ENCODE results near the gene KLF4.

The KLF4 gene

GRCh38 chr9:107487521-107488374, 1.8 kb downstream of the KLF4 start:
- DNase-seq: peak; percentile 49

DNA sequence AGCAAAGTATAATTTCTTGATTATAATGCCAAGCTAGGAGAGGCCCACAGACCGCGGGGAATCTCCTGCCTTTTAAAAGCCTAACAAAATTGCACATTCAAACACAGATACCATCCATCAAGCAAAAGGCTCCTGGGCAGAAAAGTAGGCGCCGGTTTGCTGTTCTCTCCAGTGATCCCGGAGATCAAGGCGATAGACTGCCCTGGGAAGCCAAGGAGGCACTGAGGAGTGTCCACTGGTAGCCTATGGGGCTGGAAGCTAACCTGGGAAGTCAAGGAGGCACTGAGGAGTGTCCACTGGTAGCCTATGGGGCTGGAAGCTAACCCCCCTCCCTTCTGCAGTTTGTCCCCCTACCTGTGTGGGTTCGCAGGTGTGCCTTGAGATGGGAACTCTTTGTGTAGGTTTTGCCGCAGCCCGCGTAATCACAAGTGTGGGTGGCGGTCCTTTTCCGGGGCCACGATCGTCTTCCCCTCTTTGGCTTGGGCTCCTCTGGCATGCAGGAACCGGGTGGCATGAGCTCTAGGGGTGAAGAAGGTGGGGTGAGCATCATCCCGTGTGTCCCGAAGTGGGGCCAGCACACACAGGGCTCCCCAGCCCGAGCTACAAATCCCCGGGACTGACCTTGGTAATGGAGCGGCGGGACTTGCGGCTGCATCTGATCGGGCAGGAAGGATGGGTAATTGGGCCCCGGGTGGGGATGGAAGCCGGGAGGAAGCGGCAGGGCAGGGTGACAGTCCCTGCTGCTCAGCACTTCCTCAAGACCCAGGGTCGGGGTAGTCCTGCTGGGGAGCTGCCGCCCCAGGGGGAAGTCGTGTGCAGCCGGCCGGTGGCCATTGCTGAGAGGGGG, 2.7 kb downstream of the KLF4 start:
- DNase-seq: no peak

DNA sequence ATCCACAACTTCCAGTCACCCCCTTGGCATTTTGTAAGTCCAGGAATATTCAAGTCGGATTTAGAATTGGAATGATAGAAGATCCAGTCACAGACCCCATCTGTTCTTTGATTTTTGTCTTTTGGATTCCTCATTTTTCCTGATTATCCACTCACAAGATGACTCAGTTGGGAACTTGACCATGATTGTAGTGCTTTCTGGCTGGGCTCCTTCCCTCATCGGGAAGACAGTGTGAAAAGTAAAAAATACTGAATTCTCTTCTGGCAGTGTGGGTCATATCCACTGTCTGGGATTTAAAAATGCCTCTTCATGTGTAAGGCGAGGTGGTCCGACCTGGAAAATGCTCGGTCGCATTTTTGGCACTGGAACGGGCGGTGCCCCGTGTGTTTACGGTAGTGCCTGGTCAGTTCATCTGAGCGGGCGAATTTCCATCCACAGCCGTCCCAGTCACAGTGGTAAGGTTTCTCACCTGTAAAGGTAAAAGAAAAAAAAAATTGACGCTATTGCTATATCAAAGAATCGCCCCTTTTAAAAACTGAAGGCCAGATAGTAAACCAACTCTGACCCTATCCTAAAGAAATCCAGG, 4.0 kb downstream of the KLF4 start:
- no peak for DNase-seq

DNA sequence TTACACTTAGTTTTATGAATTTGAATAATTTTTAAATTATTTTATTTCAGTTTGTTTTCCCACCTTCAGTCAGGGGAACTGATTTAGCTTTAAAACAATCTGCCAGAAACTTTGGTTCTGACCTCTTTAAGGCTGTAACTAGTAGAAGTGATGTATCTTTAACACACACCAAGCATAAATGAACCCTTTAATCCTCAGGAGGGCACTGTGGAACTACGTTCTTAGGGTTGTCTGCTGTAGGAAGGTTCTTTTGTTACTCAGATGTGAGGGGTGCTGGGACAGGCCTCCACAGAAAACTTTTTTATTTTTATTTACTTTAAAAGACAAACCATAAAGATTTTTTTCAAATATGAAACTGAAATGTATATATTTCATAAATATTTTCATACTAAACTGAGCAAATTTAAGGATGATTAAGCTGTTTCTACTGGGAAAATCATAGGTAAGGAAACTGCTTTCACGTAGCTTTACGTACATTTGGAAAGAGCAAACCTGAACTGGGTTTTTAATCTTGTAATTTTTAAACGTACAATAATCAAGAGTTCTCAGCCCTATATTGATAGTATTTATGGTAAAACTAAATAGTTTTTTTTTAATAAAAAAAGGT, 5.3 kb downstream of the KLF4 start:
- DNase-seq: peak; percentile 82

- DNase-seq: no peak
Measured at GRCh38 chr9:107483666-107484065, 5.9 kb downstream of the KLF4 start.

- no peak for DNase-seq
Measured at GRCh38 chr9:107481035-107481434, 8.5 kb downstream of the KLF4 start.

- DNase-seq: peak; percentile 75
Measured at GRCh38 chr9:107480386-107480789, 9.2 kb downstream of the KLF4 start.

DNA sequence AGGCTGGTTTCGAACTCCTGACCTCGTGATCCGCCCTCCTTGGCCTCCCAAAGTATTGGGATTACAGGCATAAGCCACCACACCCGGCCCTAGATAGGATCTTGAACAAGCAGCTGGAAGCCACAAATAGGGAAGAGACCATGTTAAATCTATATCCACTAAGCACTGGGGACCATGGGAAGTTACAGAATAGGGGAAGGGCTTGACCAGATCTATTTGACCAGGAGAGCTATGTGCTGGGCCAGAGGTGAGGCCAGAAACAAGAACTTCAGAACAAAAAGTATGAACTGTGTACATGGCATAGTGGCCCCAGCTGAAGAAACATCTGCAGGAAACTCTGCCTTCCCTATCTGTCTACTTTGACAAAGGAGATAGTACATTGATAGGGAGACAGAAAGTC, 10.8 kb downstream of the KLF4 start:
- no peak for DNase-seq

GRCh38 chr9:107474124-107474523, 15.4 kb downstream of the KLF4 start:
- DNase-seq: no peak

DNA sequence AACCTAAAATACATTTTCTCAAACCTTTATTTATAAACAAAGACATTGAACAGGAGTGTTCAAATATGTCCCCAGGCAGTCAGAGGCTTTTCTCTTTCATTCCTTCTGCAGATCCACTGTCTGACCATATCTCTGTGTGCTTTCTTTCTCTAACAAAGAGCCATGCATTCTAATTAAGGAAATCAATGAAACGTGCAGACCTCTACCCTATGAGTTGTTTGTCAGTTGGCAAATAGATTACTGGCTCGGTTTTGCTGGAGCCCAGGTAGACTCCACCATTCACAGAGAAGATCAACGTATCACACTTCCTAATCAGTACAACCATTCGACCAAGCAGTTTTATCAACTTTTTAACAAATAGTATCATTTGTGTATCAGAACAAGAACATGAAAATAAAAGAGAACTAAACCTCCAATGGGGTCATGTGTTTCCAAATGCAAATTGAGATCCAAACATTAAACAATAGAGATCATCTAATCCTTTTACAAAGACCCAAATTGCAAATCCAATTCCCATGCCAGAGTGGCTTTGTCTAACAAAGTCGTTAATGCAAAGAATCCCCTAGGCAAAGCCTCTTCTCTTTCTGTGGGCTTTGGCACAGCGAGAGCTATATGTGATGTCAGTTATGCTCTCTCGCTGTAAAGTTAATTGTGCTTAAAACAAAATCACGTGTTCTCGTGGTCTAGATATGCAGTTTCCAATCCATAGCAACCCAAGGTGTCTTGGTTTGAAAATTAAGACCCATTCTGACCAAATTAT, 16.8 kb downstream of the KLF4 start:
- no peak for DNase-seq

GRCh38 chr9:107471552-107471951, 18.0 kb downstream of the KLF4 start:
- peak; percentile 37 for DNase-seq

DNA sequence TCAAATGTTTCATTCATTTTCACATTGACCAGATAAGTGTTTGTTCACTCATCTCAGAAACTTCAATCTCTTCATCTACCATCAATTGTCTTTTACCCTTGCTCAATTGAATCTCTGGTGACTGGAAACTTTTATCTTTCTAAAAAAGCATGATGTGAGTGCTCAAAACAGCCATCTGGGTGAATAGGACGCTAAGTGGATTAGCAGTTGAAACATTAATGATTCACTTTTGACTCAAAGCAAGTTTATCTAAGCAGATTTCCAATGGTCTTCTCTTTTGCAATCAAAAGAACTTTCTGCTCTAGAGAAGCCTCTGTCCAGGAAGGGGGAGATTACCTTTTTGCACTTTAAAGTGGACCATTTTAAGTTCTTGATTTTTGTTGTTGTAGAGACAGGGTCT, 22.2 kb downstream of the KLF4 start:
- DNase-seq: no peak

- DNase-seq: no peak
Measured at GRCh38 chr9:107466826-107467225, 22.7 kb downstream of the KLF4 start.

DNA sequence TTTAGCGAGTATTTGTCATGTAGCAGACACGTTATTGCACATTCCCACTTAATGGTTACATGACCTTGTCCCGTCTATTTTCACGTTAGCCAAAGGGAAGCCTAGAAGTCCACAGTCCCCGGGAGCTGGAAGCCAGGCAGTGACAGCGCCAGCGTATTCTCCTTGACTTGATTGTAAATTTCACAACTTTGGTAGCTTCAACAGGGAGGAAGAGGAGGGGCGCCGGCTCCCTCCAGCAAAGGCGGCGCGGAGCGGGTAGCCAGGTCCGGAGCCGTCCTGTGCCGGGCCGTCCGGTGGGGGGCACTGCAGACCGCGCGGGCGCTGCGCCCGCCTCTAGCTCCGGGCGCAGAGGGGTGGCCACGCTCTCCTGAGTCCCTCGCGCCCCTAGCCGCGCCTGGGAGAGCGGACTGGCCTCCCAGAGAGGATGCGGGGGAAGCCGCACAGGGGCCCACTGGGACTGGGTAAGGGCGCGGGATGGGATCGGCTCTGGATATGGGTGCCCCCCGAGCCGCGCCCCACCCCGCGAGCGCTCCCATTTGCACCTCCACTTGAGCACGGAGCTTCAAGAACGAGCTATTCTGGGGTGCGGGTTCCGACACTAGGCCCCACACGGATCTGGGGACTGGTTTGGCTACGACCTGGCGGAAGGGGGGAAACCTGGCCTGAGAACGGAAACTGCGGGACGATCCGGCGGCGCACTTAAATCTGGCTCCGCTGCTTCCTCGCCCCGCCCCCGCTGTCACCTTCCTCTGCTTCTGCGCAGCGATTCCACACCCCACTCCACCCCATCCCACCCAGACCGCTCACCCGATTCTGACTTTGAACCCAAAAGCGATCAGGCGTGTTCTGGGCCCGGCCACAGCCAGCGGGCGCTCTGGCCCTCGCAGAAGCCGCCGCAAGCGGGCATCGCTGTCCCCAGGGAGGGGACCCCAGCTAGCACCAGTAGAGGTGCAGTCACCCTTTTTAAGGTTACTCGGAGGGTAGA, 23.8 kb downstream of the KLF4 start:
- DNase-seq: peak; percentile 67

GRCh38 chr9:107464516-107464915, 25.1 kb downstream of the KLF4 start:
- DNase-seq: peak; percentile 34

DNA sequence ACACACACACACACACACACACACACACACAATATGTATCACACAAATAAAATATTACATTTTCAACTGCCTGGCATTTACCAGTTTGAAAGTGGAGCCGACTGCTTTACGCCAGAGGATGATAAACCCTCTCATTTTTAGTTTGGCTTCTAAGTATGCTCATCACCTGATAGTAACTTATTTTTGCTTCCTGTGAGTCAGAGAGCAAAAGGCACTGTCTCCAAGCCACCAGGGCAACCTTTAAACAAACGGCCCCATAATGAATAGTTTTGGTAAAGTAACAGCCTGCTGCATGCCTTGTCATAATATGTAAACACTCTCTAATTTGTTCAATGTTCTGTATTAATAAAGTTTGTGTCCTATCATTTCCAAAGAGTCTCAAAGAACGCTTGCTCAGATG, 26.9 kb downstream of the KLF4 start:
- no peak for DNase-seq

DNA sequence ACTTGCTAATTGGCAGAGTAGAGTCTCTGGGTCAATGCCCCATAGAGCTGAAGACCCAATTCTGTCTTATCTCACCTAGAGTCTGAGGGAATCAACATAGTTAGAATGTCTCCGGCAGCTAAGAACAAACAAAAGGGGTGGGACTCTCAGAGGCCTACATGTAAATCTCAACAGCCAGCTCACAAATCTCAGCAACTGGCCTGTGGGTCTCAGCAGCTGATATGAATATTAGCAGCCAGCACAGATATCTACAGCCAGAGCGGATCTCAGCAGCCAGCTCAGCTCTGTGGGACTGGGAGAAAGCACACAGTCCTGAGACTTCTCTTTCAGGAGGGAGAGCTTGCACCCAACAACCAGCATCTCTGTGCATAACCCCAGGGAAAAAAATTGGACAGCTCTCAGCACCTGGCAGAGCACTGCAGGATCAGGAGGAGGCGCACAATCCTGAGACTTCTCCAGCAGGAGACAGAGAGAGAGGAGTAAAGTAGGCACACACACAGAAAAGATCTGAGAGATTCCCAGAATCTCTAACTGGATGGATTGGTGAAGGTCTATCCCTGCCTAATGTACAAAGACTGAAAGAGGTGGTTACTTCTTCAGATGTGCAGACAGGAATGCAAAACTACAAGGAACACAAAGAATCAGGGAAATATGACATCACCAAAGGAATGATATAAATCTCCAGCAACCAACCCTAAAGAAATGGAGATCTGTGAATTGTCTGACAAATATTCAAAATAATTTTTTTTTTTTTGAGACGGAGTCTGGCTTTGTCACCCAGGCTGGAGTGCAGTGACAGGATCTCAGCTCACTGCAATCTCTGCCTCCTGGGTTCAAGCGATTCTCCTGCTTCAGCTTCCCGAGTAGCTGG, 29.2 kb downstream of the KLF4 start:
- DNase-seq: no peak

DNA sequence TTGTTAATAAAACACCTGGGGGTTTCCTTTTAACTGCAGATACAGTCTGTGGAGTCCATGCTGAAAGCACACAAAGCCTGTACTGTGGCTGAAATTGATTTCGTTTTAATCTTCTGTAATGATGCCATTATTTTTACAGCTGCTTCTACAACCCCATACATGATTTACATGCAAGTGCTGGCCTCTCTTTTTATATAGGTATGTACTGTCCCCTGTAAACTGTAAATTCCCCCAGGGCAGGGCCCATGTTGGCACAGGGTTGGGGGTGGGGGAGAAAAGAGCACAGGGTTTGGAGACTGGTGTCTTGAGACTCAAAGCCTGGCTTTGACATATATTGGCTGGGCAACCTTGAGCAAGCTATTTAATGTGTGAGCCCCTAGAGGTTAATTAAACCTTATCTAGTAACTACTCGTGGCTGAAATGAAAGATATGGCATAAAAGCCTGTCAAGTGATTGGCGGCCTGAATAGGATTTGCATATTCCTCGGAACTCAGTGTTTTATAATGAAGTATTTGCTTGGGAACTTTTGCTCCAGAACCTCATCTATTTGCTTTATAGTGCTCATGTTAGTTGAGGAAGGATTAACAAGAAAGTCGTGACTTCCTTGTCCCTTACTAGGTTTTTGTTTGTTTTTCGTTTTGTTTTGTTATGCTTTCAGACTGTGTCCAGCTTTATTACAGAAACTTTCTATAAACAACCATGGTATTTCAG, 34.0 kb downstream of the KLF4 start:
- no peak for DNase-seq

GRCh38 chr9:107453479-107453878, 36.1 kb downstream of the KLF4 start:
- no peak for DNase-seq
